Midbrain (tissue), 1 donor: Measurements from ENCODE around the gene CNTNAP4.

Experiments
- DNase-seq: peaks from one replicate; lab custom pipeline; 2025; lab: John Stamatoyannopoulos, UW

Gene CNTNAP4

DNA sequence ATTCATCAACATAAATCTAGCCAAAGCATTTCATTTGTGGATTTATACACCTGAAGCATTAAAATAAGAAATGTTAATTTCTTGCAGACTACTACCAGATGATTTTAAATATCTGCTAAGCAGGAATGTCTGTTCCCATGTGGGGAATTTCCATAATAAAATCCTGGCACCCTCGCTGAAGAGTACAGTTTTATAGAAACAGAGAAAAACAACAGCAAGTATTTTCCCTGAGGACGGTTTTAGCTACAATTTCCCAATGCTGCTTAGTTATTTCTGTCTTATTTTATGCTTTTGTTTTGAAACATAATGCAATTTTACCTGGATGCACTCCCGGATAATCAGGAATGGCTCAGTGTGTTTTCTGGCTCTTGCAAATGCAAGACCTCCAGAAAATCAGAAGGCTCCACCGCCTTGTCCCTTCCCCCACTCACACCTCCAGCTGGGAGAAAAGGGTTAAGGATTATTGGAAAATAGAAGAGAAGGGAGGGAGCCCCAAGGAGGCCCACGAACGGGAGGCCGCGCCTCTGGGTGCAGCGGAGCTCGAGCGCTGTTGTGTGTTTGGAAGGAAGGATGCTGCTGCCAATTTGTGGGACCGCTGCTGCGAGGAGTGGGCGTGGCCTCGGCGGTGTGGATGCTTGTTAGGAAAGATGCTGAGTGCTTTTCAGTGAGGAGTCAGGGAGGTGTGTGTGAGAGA lies at the start of gene CNTNAP4:
CNTNAP4 (plus strand) TSS at position 657 of the 694 bp plus-strand sequence. CDS start 262 bp downstream, outside the sequence.
- peak; percentile 78 for DNase-seq

DNA sequence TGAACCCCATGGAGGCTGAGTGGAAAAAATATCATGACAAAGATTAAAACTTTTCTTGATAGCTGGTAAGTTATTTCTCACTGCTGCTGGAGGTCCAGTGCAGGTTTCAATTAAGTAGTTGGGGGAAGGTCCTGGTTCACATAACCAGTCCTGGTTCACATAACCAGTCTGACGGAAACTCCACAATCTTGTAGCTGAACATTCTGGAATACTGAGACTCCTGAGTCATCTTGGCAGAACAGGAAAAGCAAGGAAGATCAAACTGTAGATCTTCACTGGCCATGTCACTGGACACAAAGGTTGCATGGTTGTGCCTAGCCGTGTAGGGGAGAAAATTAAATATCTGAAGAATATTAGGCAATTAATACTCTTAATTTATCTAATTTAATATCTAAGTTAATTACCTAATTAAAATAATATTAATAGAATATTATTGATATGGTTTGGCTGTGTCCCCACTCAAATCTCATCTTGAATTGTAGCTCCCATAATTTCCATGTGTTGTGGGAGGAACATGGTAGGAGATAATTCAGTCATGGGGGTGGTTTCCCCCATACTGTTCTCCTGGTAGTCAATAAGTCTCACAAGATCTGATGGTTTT lies 48.6 kb upstream of the CNTNAP4 start:
- no peak for DNase-seq

GRCh38 chr16:76232704-76233103 lies 44.5 kb upstream of the CNTNAP4 start:
- no peak for DNase-seq

DNA sequence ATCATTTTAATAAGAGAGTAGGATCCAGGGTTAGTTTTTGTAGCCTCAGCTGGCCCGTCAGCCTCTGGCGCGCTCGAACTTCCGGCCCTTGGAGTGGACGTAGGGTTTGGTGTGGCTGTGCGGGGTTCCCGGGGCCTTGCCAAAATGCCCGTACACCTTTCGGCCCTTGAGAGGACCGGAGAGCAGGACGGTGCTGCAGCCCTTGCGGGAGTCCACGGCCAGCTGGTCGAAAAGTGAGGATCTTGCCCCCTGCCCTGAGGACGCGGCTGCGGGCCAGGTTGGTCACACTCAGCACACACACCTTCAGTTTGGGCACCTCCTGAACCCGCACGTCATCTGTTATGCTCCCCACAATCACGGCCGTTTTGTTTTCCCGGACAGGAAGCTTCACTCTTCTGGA lies 42.2 kb upstream of the CNTNAP4 start:
- DNase-seq: no peak

- no peak for DNase-seq
Measured at GRCh38 chr16:76235426-76235825, 41.8 kb upstream of the CNTNAP4 start.

GRCh38 chr16:76237471-76237870 lies 39.7 kb upstream of the CNTNAP4 start:
- no peak for DNase-seq

DNA sequence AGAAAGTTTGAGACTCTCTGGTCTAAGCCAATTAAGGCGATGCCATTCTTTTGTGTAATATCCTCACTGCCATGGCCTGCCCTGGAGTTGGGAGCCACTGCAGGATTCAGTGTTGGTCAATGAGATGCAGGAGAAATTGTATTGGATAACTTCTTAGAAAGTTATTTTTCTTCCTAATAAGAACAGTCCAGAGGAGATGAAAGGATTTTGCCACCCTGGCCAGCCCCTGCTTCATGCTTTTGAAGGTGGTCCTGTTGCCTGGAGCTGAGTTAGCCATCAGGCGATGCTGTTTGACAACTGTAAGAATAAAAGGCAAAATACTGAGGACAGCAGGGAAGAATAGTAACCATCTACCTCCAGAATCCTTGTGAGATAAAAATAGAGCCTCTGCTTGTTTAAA lies 35.4 kb upstream of the CNTNAP4 start:
- DNase-seq: peak; percentile 0

DNA sequence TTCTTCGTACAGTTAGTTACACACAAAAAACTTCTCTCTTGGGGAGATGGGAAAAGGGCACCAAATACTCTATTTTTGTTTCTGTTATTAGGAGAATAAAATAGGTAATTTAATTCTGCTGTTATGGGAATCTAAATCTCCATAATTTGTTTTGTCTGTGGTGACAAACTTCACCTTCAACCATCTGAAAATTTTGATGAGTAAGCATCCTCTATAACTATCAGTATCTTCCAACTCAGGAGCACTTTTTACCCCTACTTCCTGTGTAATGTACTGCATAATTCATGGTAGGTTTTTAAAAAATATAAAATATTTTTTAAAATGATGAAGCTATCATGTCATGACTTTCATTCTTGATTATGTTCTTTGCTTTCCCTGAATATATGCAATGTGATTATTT lies 33.6 kb upstream of the CNTNAP4 start:
- no peak for DNase-seq

DNA sequence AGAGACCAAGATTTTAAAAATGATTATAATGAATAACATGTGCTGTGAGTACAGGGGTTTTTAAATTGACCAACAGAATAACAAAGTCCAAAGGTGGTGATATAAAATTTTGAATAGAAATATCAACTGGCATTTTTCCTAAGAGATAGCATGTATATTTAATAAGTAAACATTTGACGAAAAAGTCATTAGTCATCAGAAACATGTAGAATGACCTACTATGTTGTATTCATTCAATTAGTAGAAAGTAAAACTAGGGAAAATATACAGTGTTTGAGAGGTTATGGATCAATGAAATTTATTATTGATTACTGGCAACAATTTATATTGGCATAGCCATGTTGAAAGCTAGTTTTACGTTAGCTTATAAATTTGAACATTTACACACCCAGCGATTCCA lies 30.6 kb upstream of the CNTNAP4 start:
- DNase-seq: no peak

DNA sequence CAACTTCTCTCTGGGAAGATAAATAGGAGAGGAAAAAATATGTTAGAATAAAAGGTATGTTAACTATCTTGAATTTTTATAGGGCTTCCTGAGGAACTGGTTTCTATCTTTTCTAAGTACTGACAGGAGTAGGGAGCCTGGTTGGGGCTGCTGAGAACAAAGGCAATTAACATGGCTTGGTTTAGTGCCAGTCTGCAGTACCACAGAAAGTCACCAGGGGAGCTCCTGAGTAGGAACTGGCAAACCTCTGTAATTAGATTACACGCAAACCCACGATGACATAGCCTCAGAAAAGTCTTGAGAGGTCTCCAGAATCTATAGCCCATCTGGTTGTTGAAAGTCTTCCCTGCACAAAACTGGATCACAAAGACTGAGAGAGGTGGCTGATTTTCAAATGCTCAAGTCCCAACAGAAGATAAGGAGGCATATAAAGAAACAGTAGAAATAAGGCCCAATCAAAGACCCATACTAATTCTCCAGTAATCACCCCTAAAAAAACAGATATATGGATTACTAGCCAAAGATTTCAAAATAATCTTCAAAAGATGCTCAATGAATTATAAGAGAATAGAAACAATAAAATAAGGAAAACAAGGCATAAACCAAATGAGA lies 11.7 kb upstream of the CNTNAP4 start:
- DNase-seq: no peak

GRCh38 chr16:76268824-76269223 lies 8.4 kb upstream of the CNTNAP4 start:
- no peak for DNase-seq

DNA sequence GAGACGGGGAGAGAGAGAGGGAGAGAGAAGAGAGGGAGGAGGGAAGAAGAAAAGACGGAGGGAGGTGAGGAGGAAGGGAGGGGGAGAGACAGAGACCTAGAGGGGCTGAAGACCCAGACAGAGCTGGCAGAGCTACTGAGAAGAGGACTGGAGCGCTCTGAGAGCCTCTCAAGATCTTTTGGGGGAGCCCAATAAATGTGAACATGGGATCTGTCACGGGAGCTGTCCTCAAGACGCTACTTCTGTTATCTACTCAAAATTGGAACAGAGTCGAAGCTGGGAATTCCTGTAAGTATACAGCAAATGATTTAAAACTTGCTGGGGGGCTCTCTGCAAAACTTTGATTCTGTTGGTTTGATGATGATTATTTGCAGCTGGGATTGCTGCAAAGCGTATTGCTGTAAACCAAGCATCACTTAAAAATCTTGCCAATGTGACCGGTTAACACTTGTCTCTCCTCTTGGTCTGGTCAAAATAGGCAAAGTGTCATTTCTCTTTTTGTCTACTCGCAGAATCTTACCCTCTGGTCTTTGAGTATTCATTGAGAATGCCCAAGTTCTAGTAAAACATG lies 344 bp downstream of the CNTNAP4 start:
- peak; percentile 69 for DNase-seq

GRCh38 chr16:76278086-76278485 lies 885 bp downstream of the CNTNAP4 start:
- no peak for DNase-seq

GRCh38 chr16:76278980-76279379 lies 1.8 kb downstream of the CNTNAP4 start:
- DNase-seq: peak; percentile 74

GRCh38 chr16:76280421-76281215 lies 3.4 kb downstream of the CNTNAP4 start:
- DNase-seq: peak; percentile 25

DNA sequence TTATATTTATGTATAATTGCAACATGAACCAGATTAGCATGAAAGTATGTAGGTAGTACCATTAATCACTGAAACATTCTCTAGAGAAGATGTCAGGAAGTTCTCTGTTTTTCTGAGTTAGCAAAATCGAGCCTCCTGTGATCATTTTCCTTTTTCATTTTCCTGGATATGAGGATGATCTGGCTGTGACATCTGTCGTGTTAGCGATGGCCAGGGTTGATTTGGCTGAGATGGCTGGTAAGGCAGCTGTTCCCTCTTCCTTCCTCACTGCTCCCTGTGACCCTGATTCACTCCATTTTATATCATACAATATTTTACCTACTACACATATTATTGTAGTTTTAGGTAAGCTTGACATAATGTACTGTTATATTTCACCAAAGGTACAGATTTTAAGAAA lies 10.3 kb downstream of the CNTNAP4 start:
- no peak for DNase-seq

- no peak for DNase-seq
Measured at GRCh38 chr16:76292218-76292617, 15.0 kb downstream of the CNTNAP4 start.

GRCh38 chr16:76293980-76294379 lies 16.8 kb downstream of the CNTNAP4 start:
- no peak for DNase-seq

DNA sequence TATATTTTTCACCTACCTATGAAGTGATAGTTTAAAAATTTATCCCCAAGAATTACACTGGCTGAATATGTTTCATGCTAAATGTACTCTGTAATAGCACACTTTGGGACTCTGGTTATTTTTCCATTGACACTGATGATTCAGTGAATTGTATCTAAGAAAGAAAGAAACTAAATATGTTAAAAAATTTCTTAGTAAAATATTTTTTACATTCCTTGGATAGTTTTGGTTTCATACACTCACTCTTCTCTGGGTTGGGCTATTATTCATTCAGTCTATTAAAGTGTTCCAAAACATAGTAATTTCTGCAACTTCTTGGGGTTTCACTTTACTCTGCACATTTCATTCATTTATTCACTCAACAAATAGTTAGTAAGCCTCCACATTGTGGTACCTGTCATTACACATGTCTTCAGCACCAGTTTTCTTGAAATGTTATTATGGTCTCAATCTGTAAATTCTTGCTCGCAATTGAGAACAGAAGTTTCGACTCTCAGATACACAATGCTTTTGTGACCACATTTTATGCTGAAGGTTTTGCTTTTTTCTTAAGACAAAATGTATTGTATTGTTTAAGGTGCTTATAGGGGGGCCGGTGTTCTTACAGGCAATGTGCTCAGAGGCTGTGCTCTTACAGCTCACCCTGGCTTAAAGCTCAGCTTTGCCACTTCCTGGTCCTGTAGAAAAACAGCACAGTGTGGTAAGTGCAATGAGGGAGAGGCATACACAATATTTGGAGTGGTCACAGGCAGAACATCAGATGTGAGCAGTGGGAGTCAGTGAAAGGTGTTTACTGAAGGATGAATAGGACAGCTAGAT lies 17.4 kb downstream of the CNTNAP4 start:
- no peak for DNase-seq

- no peak for DNase-seq
Measured at GRCh38 chr16:76297941-76298340, 20.7 kb downstream of the CNTNAP4 start.

- no peak for DNase-seq
Measured at GRCh38 chr16:76303637-76304314, 26.6 kb downstream of the CNTNAP4 start.
